Spinal cord (tissue), 10 donors: ENCODE results near the gene TMEM151A. TPM values are rescaled to one million over a fixed set of nuclear protein-coding genes. Genes with fewer than 3 reads are reported as not detected.
"Not testable (repeated sequence)": the region's sequence is repeated elsewhere in the genome, so short reads cannot be mapped to it uniquely, and the experiment has no call there.

Source experiments
- DNase-seq, 6 donors: peaks; one replicate each; pipeline versions ENCODE4 v3.0.0 to v3.0.0-alpha.2; 2013 to 2015; ENCODE audit warnings: low spot score in 6 of 6, low read depth in 4 of 6
- H3K27ac ChIP-seq: one replicate; pipeline ENCODE4 v1.5.1; 2013; ENCODE audit warnings: low read depth, low read length, control low read depth
- H3K27me3 ChIP-seq: one replicate; pipeline ENCODE4 v1.6.1; 2013; ENCODE audit warnings: low read length; ENCODE audit not compliant: control insufficient read depth, insufficient read depth
- H3K36me3 ChIP-seq: one replicate; pipeline ENCODE4 v1.6.1; 2013; ENCODE audit warnings: low read length; ENCODE audit not compliant: control insufficient read depth, insufficient read depth
- H3K4me1 ChIP-seq: one replicate; pipeline ENCODE4 v1.6.1; 2013; ENCODE audit warnings: low read length; ENCODE audit not compliant: control insufficient read depth, insufficient read depth
- H3K4me3 ChIP-seq: one replicate; pipeline ENCODE4 v1.5.1; 2013; ENCODE audit warnings: low read depth, low read length, control low read depth
- H3K9me3 ChIP-seq: one replicate; pipeline ENCODE4 v1.6.1; 2013; ENCODE audit warnings: low read length; ENCODE audit not compliant: control insufficient read depth, insufficient read depth
- WGBS: methylation state at CpG from one replicate; pipeline ENCODE4 v1.1.5; 2013; ENCODE audit warnings: missing lambda C conversion rate; ENCODE audit not compliant: insufficient coverage; 5-methylcytosine and 5-hydroxymethylcytosine counted together
- long read RNA-seq, 4 donors: transcript quantifications; one replicate each; lab custom pipeline, GENCODE V29; 2026
- polyA plus RNA-seq, 2 donors: library from polyadenylated mRNA; unstranded; fragments of 120-200 nt; gene quantifications; one replicate each; pipeline ENCODE4 v1.2.1, GENCODE V29; 2013; ENCODE audit not compliant: insufficient read length in 2 of 2
- total RNA-seq, 2 donors: library from RNA; depleted of rRNA in 1 of 2; stranded (reverse); fragments of 120-200 nt in 1 of 2; fragments of >200 nt in 1 of 2; gene quantifications; one replicate each; pipeline versions ENCODE4 v1.2.3 to v1.2.4, GENCODE V29; 2013 to 2014
- donor health status: healthy.

TMEM151A gene
- total RNA-seq: 10 to 100 TPM in 1 of 2 donors, 1 to 10 TPM in 1; 8.0 to 18.2 TPM
- 10 to 100 TPM; 50.9 to 52.0 TPM for polyA plus RNA-seq
- long read RNA-seq, donor 1, transcript TMEM151A-201 (2 exons, 2,562 nt): major isoform, 25 of 51 reads
- long read RNA-seq, donor 1, partial matches to known transcripts: 26 of 51 reads
- long read RNA-seq, donor 1, other reads (novel, unspliced or antisense): 0 of 51 reads
- long read RNA-seq, donor 2, transcript TMEM151A-201 (2 exons, 2,562 nt): major isoform, 5 of 5 reads
- long read RNA-seq, donor 2, partial matches to known transcripts: 0 of 5 reads
- long read RNA-seq, donor 2, other reads (novel, unspliced or antisense): 0 of 5 reads
- long read RNA-seq, donor 3, transcript TMEM151A-201 (2 exons, 2,562 nt): major isoform, 10 of 10 reads
- long read RNA-seq, donor 3, partial matches to known transcripts: 0 of 10 reads
- long read RNA-seq, donor 3, other reads (novel, unspliced or antisense): 0 of 10 reads
- long read RNA-seq, donor 4: 0 reads

GRCh38 chr11:66291706-66292542, at the start of gene TMEM151A:
TMEM151A (plus strand) TSS chr11:66291894; CDS start chr11:66292014, 120 bp downstream.
- WGBS: under 1% methylated on average over 95 of the region's 95 CpGs
- Histone ChIP-seq H3K36me3 (peaks cover 34% of the 10 kb centered on the region), H3K27me3 (peaks cover 13% of the 10 kb centered on the region), H3K4me1 (peaks cover 51% of the 10 kb centered on the region), H3K27ac (peak within 1 kb of the TSS; percentile 33), H3K4me3 (peak within 1 kb of the TSS; percentile 46), H3K9me3 (no peaks in the 10 kb centered on the region)
- peak in 2 of 6 donors; percentile 47 to 52 for DNase-seq

- WGBS: 66% methylated on average over 14 of the region's 14 CpGs
- Histone ChIP-seq H3K4me1 (peaks cover 10% of the 10 kb centered on the region), H3K27me3 (no peaks in the 10 kb centered on the region), H3K9me3 (no peaks in the 10 kb centered on the region), H3K36me3 (peaks cover 96% of the 10 kb centered on the region), H3K27ac (no peak overlapping the region), H3K4me3 (no peak overlapping the region)
- DNase-seq: peak in 1 of 6 donors; percentile 62
Measured at GRCh38 chr11:66242095-66242765, 49.5 kb upstream of the TMEM151A start.

GRCh38 chr11:66243782-66244535, 47.7 kb upstream of the TMEM151A start:
- H3K36me3 ChIP-seq: peaks cover 85% of the 10 kb centered on the region

GRCh38 chr11:66247295-66247694, 44.4 kb upstream of the TMEM151A start:
- 84% methylated on average over 4 of the region's 4 CpGs for WGBS
- Histone ChIP-seq H3K27me3 (no peaks in the 10 kb centered on the region), H3K4me3 (no peak overlapping the region), H3K4me1 (peaks cover 6% of the 10 kb centered on the region), H3K27ac (no peak overlapping the region), H3K9me3 (no peaks in the 10 kb centered on the region), H3K36me3 (peaks cover 73% of the 10 kb centered on the region)
- DNase-seq: no peak

More at GRCh38 chr11:66243782-66244535, 47.7 kb upstream of the TMEM151A start:
- Histone ChIP-seq H3K27me3 (no peaks in the 10 kb centered on the region), H3K4me1 (peaks cover 10% of the 10 kb centered on the region), H3K27ac (no peak overlapping the region), H3K9me3 (no peaks in the 10 kb centered on the region), H3K4me3 (no peak overlapping the region)
- 51% methylated on average over 13 of the region's 13 CpGs for WGBS
- no peak for DNase-seq

- Histone ChIP-seq H3K36me3 (peaks cover 68% of the 10 kb centered on the region), H3K27ac (no peak overlapping the region), H3K9me3 (no peaks in the 10 kb centered on the region), H3K4me3 (no peak overlapping the region), H3K27me3 (no peaks in the 10 kb centered on the region), H3K4me1 (peaks cover 1% of the 10 kb centered on the region)
- DNase-seq: no peak
- WGBS: 100% methylated on average over 1 of the region's 3 CpGs
Measured at GRCh38 chr11:66247801-66248200, 43.9 kb upstream of the TMEM151A start.

- DNase-seq: no peak
- no peak overlapping the region for H3K27ac ChIP-seq
- WGBS: 91% methylated on average over 3 of the region's 6 CpGs
- peaks cover 59% of the 10 kb centered on the region for H3K36me3 ChIP-seq
- H3K27me3 ChIP-seq: no peaks in the 10 kb centered on the region
- H3K4me1 ChIP-seq: peaks cover 8% of the 10 kb centered on the region
- no peaks in the 10 kb centered on the region for H3K9me3 ChIP-seq
- no peak overlapping the region for H3K4me3 ChIP-seq
Measured at GRCh38 chr11:66248903-66249302, 42.8 kb upstream of the TMEM151A start.

- Histone ChIP-seq H3K9me3 (no peaks in the 10 kb centered on the region), H3K4me3 (no peak overlapping the region), H3K4me1 (peaks cover 11% of the 10 kb centered on the region), H3K27me3 (no peaks in the 10 kb centered on the region), H3K36me3 (peaks cover 33% of the 10 kb centered on the region), H3K27ac (no peak overlapping the region)
- no peak for DNase-seq
- WGBS: 82% methylated on average over 4 of the region's 7 CpGs
Measured at GRCh38 chr11:66251809-66252208, 39.9 kb upstream of the TMEM151A start.

GRCh38 chr11:66253081-66253480, 38.6 kb upstream of the TMEM151A start:
- H3K4me3 ChIP-seq, DNase-seq, H3K9me3 ChIP-seq, H3K27ac ChIP-seq, H3K27me3 ChIP-seq: not testable (repeated sequence)
- Histone ChIP-seq H3K4me1 (peaks cover 17% of the 10 kb centered on the region), H3K36me3 (peaks cover 26% of the 10 kb centered on the region)
- WGBS: 88% methylated on average over 6 of the region's 6 CpGs
